WERI-Rb-1 (cell line): ENCODE measurements around the gene SMCHD1.

Source experiments
- DNase-seq: peaks from one replicate; pipeline ENCODE4 v3.0.0-alpha.2; 2020
- H3K27ac ChIP-seq: fragments of 250-450 bp; sonication (Bioruptor Pico); 2 replicates; pipeline ENCODE4 v1.5.1; 2020; ENCODE audit warnings: mild to moderate bottlenecking, moderate library complexity
- H3K27me3 ChIP-seq: fragments of 250-450 bp; sonication (Bioruptor Pico); 2 replicates; pipeline ENCODE4 v1.5.1; 2021; ENCODE audit warnings: mild to moderate bottlenecking, low read depth, moderate library complexity; ENCODE audit not compliant: insufficient read depth, severe bottlenecking
- H3K36me3 ChIP-seq: fragments of 250-450 bp; sonication (Bioruptor Pico); 2 replicates; pipeline ENCODE4 v1.5.1; 2020; ENCODE audit warnings: mild to moderate bottlenecking, moderate library complexity
- H3K4me3 ChIP-seq: 2 replicates; pipeline ENCODE4 v1.5.1; 2011; ENCODE audit warnings: low read depth, mild to moderate bottlenecking, control low read depth, low read length
- H3K9me3 ChIP-seq: fragments of 250-450 bp; sonication (Bioruptor Pico); 2 replicates; pipeline ENCODE4 v1.5.1; 2021; ENCODE audit warnings: mild to moderate bottlenecking, moderate library complexity; ENCODE audit not compliant: severe bottlenecking
- TF ChIP-seq, protein P1 (sequence below): IDR thresholded peaks from 2 replicates; pipeline ENCODE4 v1.5.1; 2011; ENCODE audit warnings: low read depth, mild to moderate bottlenecking, control low read depth, inconsistent platforms, low read length

The SMCHD1 gene

GRCh38 chr18:2617401-2617998 lies 38.0 kb upstream of the SMCHD1 start:
- TF ChIP-seq, protein P1, sequence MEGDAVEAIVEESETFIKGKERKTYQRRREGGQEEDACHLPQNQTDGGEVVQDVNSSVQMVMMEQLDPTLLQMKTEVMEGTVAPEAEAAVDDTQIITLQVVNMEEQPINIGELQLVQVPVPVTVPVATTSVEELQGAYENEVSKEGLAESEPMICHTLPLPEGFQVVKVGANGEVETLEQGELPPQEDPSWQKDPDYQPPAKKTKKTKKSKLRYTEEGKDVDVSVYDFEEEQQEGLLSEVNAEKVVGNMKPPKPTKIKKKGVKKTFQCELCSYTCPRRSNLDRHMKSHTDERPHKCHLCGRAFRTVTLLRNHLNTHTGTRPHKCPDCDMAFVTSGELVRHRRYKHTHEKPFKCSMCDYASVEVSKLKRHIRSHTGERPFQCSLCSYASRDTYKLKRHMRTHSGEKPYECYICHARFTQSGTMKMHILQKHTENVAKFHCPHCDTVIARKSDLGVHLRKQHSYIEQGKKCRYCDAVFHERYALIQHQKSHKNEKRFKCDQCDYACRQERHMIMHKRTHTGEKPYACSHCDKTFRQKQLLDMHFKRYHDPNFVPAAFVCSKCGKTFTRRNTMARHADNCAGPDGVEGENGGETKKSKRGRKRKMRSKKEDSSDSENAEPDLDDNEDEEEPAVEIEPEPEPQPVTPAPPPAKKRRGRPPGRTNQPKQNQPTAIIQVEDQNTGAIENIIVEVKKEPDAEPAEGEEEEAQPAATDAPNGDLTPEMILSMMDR, result no peak
- Histone ChIP-seq H3K36me3 (peaks cover 32% of the 10 kb centered on the region), H3K27me3 (no peaks in the 10 kb centered on the region), H3K4me3 (no peak overlapping the region), H3K27ac (no peak overlapping the region), H3K9me3 (no peaks in the 10 kb centered on the region)
- DNase-seq, result no peak

- no peak overlapping the region for H3K4me3 ChIP-seq
- H3K27ac ChIP-seq, result no peak overlapping the region
- no peak for DNase-seq
- H3K27me3 ChIP-seq, result no peaks in the 10 kb centered on the region
- no peaks in the 10 kb centered on the region for H3K9me3 ChIP-seq
- H3K36me3 ChIP-seq, result peaks cover 27% of the 10 kb centered on the region
- TF ChIP-seq, protein P1, result no peak
Observed at GRCh38 chr18:2618009-2618408, 37.5 kb upstream of the SMCHD1 start.

DNA sequence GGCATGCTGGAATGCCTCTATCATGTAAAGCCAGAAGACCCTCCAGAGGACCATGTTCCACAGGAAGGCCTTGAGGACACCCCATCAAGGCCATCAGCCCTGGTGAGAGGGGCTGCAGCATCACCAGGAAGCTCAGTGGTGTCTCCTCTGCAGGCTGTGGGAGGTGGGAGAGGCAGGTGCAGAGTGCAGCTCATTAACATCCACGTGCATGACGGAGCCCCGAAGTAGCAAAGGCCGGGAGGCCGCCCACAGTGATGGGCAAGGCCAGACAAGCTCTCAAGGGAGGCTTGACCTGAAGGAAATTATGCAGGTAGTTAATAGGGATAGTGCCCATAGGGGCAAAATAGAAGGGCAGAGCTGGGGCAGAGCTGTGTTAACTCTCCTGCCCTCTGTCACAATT lies 30.3 kb upstream of the SMCHD1 start:
- TF ChIP-seq, protein P1, result no peak
- Histone ChIP-seq H3K9me3 (no peaks in the 10 kb centered on the region), H3K4me3 (no peak overlapping the region), H3K27me3 (no peaks in the 10 kb centered on the region), H3K36me3 (no peaks in the 10 kb centered on the region), H3K27ac (no peak overlapping the region)
- DNase-seq, result no peak

DNA sequence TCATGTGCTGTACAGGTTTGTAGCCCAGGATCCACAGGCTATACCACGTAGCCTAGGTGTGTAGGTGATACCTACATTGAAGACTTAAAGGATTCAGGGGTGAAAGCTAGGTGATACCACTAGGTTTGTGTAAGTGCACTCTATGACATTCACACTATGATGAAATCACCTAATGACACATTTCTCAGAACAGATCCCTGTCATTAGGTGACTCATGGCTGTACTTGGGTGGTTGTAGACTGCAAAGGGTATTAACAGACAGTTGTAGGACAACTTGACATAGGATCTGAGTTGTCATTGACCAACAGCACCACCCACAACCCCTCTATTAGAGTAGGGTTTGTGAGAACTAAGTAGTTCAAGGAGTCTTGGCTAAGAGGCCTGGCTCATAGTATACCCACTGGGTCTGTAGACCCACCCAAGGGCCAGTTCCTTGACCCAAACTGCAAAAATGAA lies 27.7 kb upstream of the SMCHD1 start:
- TF ChIP-seq, protein P1, result no peak
- Histone ChIP-seq H3K27ac (no peak overlapping the region), H3K4me3 (no peak overlapping the region), H3K27me3 (no peaks in the 10 kb centered on the region), H3K36me3 (no peaks in the 10 kb centered on the region), H3K9me3 (no peaks in the 10 kb centered on the region)
- no peak for DNase-seq

DNA sequence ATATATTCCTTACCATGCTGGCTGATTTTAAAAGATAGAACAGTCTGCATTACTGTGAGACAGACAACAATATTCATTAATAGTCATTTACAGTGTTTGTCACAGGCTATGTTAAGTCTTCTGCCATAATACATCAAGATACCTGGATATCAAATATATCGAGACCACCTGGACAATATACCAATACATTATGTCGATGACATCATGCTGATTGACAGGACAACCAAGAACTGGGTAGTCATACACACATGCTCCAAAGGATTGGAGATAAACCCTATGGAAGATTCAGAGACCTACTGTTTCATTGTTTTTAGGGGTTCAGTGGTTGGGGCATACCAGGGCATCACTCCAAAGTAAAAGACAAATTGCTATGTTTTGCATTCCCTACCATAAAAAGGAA lies 26.5 kb upstream of the SMCHD1 start:
- Histone ChIP-seq H3K9me3 (no peaks in the 10 kb centered on the region), H3K27ac (no peak overlapping the region), H3K27me3 (no peaks in the 10 kb centered on the region), H3K36me3 (no peaks in the 10 kb centered on the region), H3K4me3 (no peak overlapping the region)
- TF ChIP-seq, protein P1, result no peak
- no peak for DNase-seq

DNA sequence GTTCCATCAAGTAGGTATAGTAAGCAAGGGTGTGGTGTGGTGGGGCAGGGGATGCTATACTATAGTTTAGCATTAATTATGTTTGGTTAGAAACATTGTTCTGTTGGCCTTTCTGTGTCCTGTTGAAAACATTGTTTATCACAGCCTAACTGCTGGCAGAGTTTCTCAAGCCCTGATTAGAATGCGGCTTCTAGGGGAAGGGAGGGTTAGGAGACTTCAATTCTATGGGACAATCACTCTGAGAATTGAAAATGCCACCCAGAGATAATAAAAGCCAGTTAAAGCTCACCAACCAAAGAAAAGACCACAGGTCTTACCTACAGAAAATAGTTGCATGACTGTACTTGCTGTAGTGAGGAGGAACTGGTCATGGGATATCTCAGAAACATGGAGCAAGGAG lies 19.9 kb upstream of the SMCHD1 start:
- no peak overlapping the region for H3K27ac ChIP-seq

More for the DNA sequence above, 19.9 kb upstream of the SMCHD1 start:
- no peak for DNase-seq
- H3K27me3 ChIP-seq, result no peaks in the 10 kb centered on the region
- H3K9me3 ChIP-seq, result no peaks in the 10 kb centered on the region
- TF ChIP-seq, protein P1, result no peak
- no peak overlapping the region for H3K4me3 ChIP-seq
- no peaks in the 10 kb centered on the region for H3K36me3 ChIP-seq
